DND-41 (cell line): ENCODE data around the gene CACNG3.

Source experiments
- CTCF ChIP-seq: IDR thresholded peaks from 2 replicates; pipeline ENCODE4 v1.5.1; 2012; ENCODE audit warnings: borderline replicate concordance, low read length, moderate library complexity, mild to moderate bottlenecking; ENCODE audit not compliant: poor library complexity, severe bottlenecking; ENCODE audit errors: extremely low read depth
- EZH2 ChIP-seq: IDR thresholded peaks from 3 replicates; pipeline ENCODE4 v1.6.1; 2012; ENCODE audit warnings: borderline replicate concordance, low read depth, mild to moderate bottlenecking, moderate library complexity, low read length, inconsistent platforms; ENCODE audit not compliant: severe bottlenecking

GRCh38 chr16:24272379-24272778 is 16.2 kb downstream of the CACNG3 start:
- TF ChIP-seq CTCF: no peak
- no peak for TF ChIP-seq EZH2
